Stimulated activated CD8-positive, alpha-beta memory T cell treated with anti-CD3 and anti-CD28 coated beads, Interleukin-2, amount 100 ng/mL, for 1 hour (primary cell): ENCODE results near the gene CNTNAP1.
"Not testable (repeated sequence)": the region's sequence is repeated elsewhere in the genome, so short reads cannot be mapped to it uniquely, and the experiment has no call there.

Experiments used
- DNase-seq, 2 donors: peaks; one replicate each; pipeline ENCODE4 v3.0.0-alpha.2; 2020; ENCODE audit warnings: low read depth in 2 of 2

The CNTNAP1 gene

DNA sequence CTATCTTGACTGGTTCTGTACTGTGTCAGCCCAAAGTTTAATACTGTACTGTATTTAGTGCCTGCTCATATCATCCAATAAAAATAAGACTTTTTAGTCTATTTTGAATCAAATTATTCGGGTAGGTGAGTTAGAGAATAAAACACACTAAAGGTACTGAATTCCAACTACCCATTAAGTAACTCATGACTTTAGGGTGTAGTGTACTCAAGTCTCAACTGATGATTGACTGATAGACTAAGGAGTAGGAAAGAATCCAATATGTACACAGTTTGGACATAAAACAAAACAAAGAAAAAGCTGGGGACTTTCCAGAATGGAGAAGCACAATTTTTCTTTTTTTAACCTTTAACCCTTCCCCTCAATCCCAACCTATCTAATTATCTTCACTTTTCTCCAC, 58.4 kb downstream of the CNTNAP1 start:
- no peak for DNase-seq

DNA sequence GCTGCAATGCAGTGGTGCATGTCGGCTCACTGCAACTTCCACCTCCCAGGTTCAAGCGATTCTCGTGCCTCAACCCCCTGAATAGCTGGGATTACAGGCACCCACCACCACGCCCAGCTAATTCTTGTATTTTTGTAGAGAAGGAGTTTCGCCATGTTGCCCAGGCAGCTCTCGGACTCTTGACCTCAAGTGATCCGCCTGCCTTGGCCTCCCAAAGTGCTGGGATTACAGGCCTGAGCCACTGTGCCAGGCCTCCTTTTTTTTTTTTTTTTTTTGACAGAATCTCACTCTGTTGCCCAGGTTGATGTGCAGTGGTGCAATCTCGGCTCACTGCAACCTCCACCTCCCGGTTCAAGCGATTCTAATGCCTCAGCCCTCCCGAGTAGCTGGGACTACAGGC, 60.6 kb downstream of the CNTNAP1 start:
- DNase-seq = not testable (repeated sequence)

DNA sequence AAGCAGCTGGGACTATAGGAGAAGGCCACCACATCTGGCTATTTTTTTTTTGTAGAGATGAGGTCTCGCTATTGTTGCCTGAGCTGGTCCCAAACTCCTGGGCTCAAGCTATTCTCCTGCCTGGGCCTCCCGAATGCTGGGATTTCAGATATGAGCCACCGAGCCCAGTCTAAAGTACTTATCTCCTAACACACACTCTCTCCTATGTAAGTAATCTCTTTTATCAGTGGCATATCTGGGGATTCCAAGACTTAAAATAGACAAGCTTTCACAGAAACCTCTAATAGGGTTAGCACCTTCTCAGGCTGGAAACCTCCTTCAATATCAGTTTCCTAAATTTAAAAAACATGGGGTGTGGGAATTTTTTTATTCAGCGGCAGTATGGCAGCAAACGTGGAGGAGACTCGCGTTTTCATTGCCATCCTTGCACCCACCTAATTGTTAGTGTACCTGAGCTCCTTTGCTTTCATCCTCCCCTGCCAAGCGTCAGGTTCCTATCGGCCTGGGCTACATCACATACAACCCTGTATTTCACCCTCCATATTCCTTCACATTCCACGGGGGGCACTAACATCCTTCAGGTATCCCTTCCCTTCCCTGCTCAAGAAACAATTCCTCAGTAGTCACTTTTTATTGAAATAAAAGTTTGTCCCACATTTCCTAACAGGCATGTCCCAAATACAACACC, 61.4 kb downstream of the CNTNAP1 start:
- DNase-seq = no peak

DNA sequence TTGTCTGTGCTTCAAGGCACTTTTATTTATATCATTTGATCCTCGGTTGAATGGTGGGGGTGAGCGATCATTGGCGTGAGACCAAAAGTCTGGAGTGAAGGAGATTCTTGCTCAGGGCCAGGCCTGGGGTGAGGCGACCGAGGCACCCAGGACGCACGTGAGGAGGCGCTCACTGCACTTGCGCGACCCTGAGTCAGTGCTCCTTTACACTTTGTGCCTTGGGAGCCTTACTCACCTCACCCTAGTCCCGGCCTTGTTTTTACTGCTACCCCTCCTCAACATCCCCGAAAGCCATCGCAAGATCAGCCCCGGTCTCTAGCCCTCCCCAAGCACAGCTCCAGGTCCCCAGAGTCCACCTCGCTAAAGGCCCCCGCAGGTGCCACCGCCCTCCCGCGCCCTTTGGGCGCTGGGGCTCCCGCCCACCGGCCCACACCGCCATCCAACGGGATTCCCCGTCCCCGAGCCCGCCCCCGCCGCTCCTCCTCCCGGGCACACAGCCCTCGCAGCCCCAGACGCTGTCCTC, 62.0 kb downstream of the CNTNAP1 start:
- DNase-seq = peak; percentile 35 to 36

DNA sequence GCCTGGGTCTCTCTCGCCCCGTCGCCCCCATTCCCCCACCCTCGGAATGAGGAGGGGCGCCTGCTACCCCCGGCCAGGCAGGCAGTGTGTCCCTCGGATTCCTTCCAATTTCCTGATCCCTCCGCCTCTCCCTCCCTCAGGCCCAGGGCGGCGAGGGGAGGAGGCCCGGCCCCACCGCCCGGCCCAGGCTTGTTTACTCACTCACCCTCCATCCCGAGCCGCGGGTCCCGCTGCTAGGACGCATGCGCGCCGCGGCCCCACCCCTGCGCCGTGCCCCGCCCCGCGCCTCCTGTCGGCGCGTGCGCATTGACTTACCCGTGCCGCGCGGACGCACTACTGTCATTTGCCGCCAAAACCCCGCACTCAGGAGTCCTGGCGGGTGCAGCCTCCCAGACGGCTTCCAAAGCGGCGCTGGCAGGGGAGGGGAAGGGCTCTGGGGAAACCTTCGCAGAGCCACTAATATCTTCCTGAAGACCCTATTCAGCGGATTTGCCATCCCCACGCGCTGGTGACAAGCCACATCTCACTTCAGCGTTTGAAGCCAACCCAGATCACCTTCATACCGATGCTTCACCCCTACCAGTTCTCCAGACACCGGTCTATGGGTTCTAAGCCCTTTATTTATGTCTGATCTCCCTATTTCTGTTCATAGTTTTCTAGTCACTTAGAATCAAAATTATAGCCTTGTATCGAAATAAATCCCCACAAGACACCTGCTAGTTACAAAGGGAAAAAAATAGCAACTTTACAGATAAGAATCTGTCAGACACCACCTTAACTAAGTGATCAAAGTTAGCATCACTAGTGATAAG, 62.7 kb downstream of the CNTNAP1 start, which contains the start of gene EZH1:
Gene EZH1, minus strand, starts transcription at position 235 of the 812 bp plus-strand sequence. CDS start 16,099 bp downstream, outside the sequence.
- peak; percentile 84 to 87 for DNase-seq

DNA sequence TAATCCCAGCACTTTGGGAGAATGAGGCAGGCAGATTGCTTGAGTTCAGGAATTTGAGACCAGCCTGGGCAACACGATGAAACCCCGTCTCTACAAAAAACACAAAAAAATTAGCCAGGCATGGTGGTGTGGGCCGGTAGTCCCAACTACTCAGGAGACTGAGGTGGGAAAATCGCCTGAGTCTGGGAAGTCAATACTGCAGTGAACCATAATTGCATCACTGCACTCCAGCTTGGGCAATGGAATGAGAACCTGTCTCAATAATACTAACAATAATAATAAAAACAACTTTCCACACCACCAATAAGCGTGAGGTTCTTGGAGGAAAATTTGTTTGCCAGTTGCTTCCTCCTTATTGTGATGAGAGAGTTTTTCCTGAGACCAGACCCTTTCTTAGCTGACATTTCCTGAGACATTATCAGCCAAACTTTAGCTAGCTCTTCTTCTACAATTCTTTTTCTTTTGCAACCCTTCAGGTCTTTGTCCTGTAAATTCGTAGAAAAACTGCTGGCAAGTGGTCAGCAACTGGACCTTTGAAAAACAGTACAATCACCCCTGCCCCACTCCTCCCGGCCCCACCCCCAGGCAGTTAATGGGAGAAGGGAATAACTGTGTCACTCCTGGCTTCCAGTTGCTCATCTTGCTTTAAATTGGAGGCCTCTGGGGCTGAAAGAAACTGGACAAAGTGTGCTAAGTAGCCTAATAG, 66.0 kb downstream of the CNTNAP1 start:
- no peak for DNase-seq

DNA sequence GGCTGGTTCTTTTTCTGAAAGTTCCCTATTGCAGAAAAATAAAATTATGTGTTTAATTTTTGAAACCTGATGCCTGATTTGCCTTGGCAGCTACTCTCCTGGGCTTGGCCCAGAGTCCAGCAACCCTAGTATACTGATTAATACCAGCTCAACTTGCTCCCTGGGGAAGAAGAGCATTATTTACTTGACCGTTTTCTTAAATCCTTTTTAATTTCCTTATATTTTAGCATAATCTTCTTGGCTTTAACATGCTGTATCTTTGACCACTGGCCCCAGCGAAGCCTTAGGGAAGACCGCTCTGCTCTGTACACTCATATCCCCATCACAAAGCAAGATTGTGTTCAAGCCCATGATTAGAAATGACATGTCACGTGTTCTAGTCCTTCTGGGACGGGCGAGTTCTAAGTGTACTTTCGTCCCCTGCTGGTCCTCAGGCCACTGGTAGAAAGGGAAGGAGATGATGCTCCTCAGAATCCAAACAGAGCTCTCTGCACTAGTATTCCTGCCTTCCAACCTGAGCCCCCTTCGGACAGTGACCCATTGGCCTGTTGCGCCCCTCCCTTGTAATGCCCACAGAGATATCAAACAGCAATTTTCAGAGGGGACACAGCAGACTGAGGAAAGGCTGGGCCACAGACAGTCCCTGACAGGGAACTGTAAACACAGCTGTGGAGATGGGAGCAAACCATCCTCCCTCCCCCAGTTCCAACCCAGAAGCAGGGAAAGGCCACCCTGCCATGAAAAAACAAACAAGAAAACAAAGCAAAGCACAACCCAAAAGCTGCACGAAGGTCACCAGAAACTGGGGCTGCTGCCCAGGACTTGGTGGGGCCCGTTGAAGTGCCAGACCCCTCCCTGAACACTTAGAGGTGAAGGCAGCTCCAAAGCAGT, 66.8 kb downstream of the CNTNAP1 start:
- no peak for DNase-seq
